Karpas-422 (cell line): ENCODE data around the gene ABCG4. TPM values are rescaled to one million over a fixed set of nuclear protein-coding genes. Genes with fewer than 3 reads are reported as not detected.
A peak's percentile ranks its signal among the peaks of the same experiment; 100 is the strongest.
"Not testable (repeated sequence)": the region's sequence is repeated elsewhere in the genome, so short reads cannot be mapped to it uniquely, and the experiment has no call there.

Source experiments
- DNase-seq: peaks from one replicate; pipeline ENCODE4 v3.0.0-alpha.2; 2015
- H2AFZ ChIP-seq: fragments of 200-600 bp; sonication (generic); 2 replicates; pipeline ENCODE4 v1.6.1; 2014; ENCODE audit warnings: antibody characterized with exemption, low read length, mixed read lengths
- H3K27ac ChIP-seq: fragments of 200-600 bp; sonication (generic); 2 replicates; pipeline ENCODE4 v1.5.1; 2014; ENCODE audit warnings: mild to moderate bottlenecking, low read length, moderate library complexity
- H3K27me3 ChIP-seq: fragments of 200-600 bp; sonication (generic); 2 replicates; pipeline ENCODE4 v1.6.1; 2014; ENCODE audit warnings: low read length, mixed read lengths
- H3K36me3 ChIP-seq: fragments of 200-600 bp; sonication (generic); 2 replicates; pipeline ENCODE4 v1.6.1; 2014; ENCODE audit warnings: low read length, mixed read lengths; ENCODE audit not compliant: insufficient read depth
- H3K4me1 ChIP-seq: fragments of 200-600 bp; sonication (generic); 2 replicates; pipeline ENCODE4 v1.6.1; 2014; ENCODE audit warnings: mild to moderate bottlenecking, low read length, mixed read lengths
- H3K4me2 ChIP-seq: fragments of 200-600 bp; sonication (generic); 2 replicates; pipeline ENCODE4 v1.6.1; 2014; ENCODE audit warnings: low read length, low read depth, mild to moderate bottlenecking; ENCODE audit not compliant: poor library complexity, severe bottlenecking
- H3K4me3 ChIP-seq: fragments of 200-600 bp; sonication (generic); 2 replicates; pipeline ENCODE4 v1.5.1; 2014; ENCODE audit warnings: mild to moderate bottlenecking, antibody characterized with exemption, low read length, mixed read lengths
- H3K79me2 ChIP-seq: fragments of 200-600 bp; sonication (generic); 2 replicates; pipeline ENCODE4 v1.6.1; 2014; ENCODE audit warnings: mild to moderate bottlenecking, low read length, mixed read lengths
- H3K9ac ChIP-seq: fragments of 200-600 bp; sonication (generic); 2 replicates; pipeline ENCODE4 v1.6.0; 2014; ENCODE audit warnings: low read length
- H3K9me2 ChIP-seq: fragments of 200-600 bp; sonication (generic), shearing (Covaris generic); replicated peaks from 2 replicates; pipeline ENCODE4 v1.6.0; 2014; ENCODE audit warnings: mild to moderate bottlenecking, low read length, moderate library complexity; ENCODE audit not compliant: insufficient read depth
- H3K9me3 ChIP-seq: fragments of 300-700, 200-600 bp; sonication (generic); 2 replicates; pipeline ENCODE4 v1.6.1; 2014; ENCODE audit warnings: low read length, mixed read lengths
- H4K20me1 ChIP-seq: fragments of 200-600 bp; sonication (generic); 2 replicates; pipeline ENCODE4 v1.6.1; 2014; ENCODE audit warnings: mild to moderate bottlenecking, antibody characterized with exemption, low read length, low read depth; ENCODE audit not compliant: insufficient read depth
- total RNA-seq: library from RNA; depleted of rRNA; stranded (reverse); fragments of >200 nt; shearing (Covaris generic); gene quantifications from 2 replicates; pipeline ENCODE4 v1.2.3, GENCODE V29; 2014; ENCODE audit warnings: low replicate concordance

Gene ABCG4
- total RNA-seq, 1 experiment from 2014 or later: not detected

GRCh38 chr11:119166368-119167076, 17.7 kb downstream of the ABCG4 start:
- H3K4me1 ChIP-seq: peaks cover 3% of the 10 kb centered on the region
- no peak overlapping the region for H3K9ac ChIP-seq
- no peaks in the 10 kb centered on the region for H4K20me1 ChIP-seq
- H3K27me3 ChIP-seq: no peaks in the 10 kb centered on the region
- no peak overlapping the region for H3K27ac ChIP-seq
- H3K9me3 ChIP-seq: no peaks in the 10 kb centered on the region
- H3K4me2 ChIP-seq: no peak overlapping the region
- H3K9me2 ChIP-seq: no peaks in the 10 kb centered on the region
- no peaks in the 10 kb centered on the region for H3K36me3 ChIP-seq
- H3K4me3 ChIP-seq: no peak overlapping the region
- no peaks in the 10 kb centered on the region for H3K79me2 ChIP-seq
- no peak for DNase-seq
- no peak overlapping the region for H2AFZ ChIP-seq

GRCh38 chr11:119167077-119167458, 18.2 kb downstream of the ABCG4 start:
- not testable (repeated sequence) for H3K79me2 ChIP-seq, H2AFZ ChIP-seq, H3K36me3 ChIP-seq, H3K27me3 ChIP-seq, H3K9me2 ChIP-seq, H3K4me2 ChIP-seq, H3K9ac ChIP-seq, H3K4me1 ChIP-seq, H4K20me1 ChIP-seq, H3K4me3 ChIP-seq, H3K9me3 ChIP-seq, DNase-seq, H3K27ac ChIP-seq

- Histone ChIP-seq H3K9me3 (no peaks in the 10 kb centered on the region), H3K36me3 (no peaks in the 10 kb centered on the region), H3K9me2 (no peaks in the 10 kb centered on the region), H4K20me1 (no peaks in the 10 kb centered on the region), H3K4me2 (no peak overlapping the region), H3K4me3 (no peak overlapping the region; the same call in 1 of the 2 replicates), H3K4me1 (peaks cover 3% of the 10 kb centered on the region), H3K79me2 (no peaks in the 10 kb centered on the region), H3K9ac (no peak overlapping the region), H3K27me3 (no peaks in the 10 kb centered on the region), H3K27ac (no peak overlapping the region), H2AFZ (no peak overlapping the region)
- DNase-seq: no peak
Observed at GRCh38 chr11:119167933-119168332, 19.1 kb downstream of the ABCG4 start.

- no peak within 1 kb of the TSS for H3K27ac ChIP-seq
- no peaks in the 10 kb centered on the region for H4K20me1 ChIP-seq
- peaks cover 3% of the 10 kb centered on the region for H3K4me1 ChIP-seq
- H3K36me3 ChIP-seq: no peaks in the 10 kb centered on the region
- peak within 1 kb of the TSS; percentile 79 for H3K9ac ChIP-seq
- H3K9me2 ChIP-seq: no peaks in the 10 kb centered on the region
- H3K4me2 ChIP-seq: peak within 1 kb of the TSS; percentile 73
- no peaks in the 10 kb centered on the region for H3K79me2 ChIP-seq
- H2AFZ ChIP-seq: peak within 1 kb of the TSS; percentile 78; the same call in 1 of the 2 replicates
- no peaks in the 10 kb centered on the region for H3K9me3 ChIP-seq
- no peaks in the 10 kb centered on the region for H3K27me3 ChIP-seq
- DNase-seq: peak; percentile 88
- peak within 1 kb of the TSS; percentile 74 for H3K4me3 ChIP-seq
Observed at GRCh38 chr11:119168471-119169281, 19.8 kb downstream of the ABCG4 start, which contains the start of gene NLRX1. TSS of gene NLRX1 (plus strand) at chr11:119168725. CDS start at chr11:119171404, 2,679 bp downstream.

GRCh38 chr11:119169282-119169719, 20.4 kb downstream of the ABCG4 start:
- peak overlapping the region; percentile 79 for H3K9ac ChIP-seq
- DNase-seq: no peak

GRCh38 chr11:119172513-119172912, 23.7 kb downstream of the ABCG4 start:
- H2AFZ ChIP-seq: no peak overlapping the region
- no peaks in the 10 kb centered on the region for H3K9me3 ChIP-seq
- no peaks in the 10 kb centered on the region for H3K79me2 ChIP-seq
- no peak overlapping the region for H3K27ac ChIP-seq
- H3K36me3 ChIP-seq: no peaks in the 10 kb centered on the region
- no peak for DNase-seq
- H4K20me1 ChIP-seq: no peaks in the 10 kb centered on the region
- no peak overlapping the region for H3K4me3 ChIP-seq
- H3K4me2 ChIP-seq: no peak overlapping the region
- peaks cover 3% of the 10 kb centered on the region for H3K4me1 ChIP-seq
- H3K9ac ChIP-seq: no peak overlapping the region
- no peaks in the 10 kb centered on the region for H3K27me3 ChIP-seq
- H3K9me2 ChIP-seq: no peaks in the 10 kb centered on the region

More at GRCh38 chr11:119169282-119169719, 20.4 kb downstream of the ABCG4 start:
- no peaks in the 10 kb centered on the region for H4K20me1 ChIP-seq
- H3K27me3 ChIP-seq: no peaks in the 10 kb centered on the region
- no peaks in the 10 kb centered on the region for H3K36me3 ChIP-seq
- no peak overlapping the region for H3K27ac ChIP-seq
- H2AFZ ChIP-seq: peak overlapping the region; percentile 78; the same call in 1 of the 2 replicates
- H3K4me3 ChIP-seq: peak overlapping the region; percentile 74
- peak overlapping the region; percentile 73 for H3K4me2 ChIP-seq
- H3K4me1 ChIP-seq: peaks cover 3% of the 10 kb centered on the region
- H3K9me3 ChIP-seq: no peaks in the 10 kb centered on the region
- no peaks in the 10 kb centered on the region for H3K79me2 ChIP-seq
- no peaks in the 10 kb centered on the region for H3K9me2 ChIP-seq

GRCh38 chr11:119173453-119173852, 24.6 kb downstream of the ABCG4 start:
- no peaks in the 10 kb centered on the region for H3K36me3 ChIP-seq
- H3K4me1 ChIP-seq: peaks cover 3% of the 10 kb centered on the region
- no peaks in the 10 kb centered on the region for H3K9me3 ChIP-seq
- H3K27me3 ChIP-seq: no peaks in the 10 kb centered on the region
- no peak overlapping the region for H3K4me3 ChIP-seq
- H2AFZ ChIP-seq: no peak overlapping the region
- H4K20me1 ChIP-seq: no peaks in the 10 kb centered on the region
- DNase-seq: no peak
- no peak overlapping the region for H3K4me2 ChIP-seq
- no peaks in the 10 kb centered on the region for H3K79me2 ChIP-seq
- H3K9ac ChIP-seq: no peak overlapping the region
- no peak overlapping the region for H3K27ac ChIP-seq
- no peaks in the 10 kb centered on the region for H3K9me2 ChIP-seq

GRCh38 chr11:119175493-119176077, 26.7 kb downstream of the ABCG4 start:
- Histone ChIP-seq H3K4me1 (no peaks in the 10 kb centered on the region), H3K36me3 (no peaks in the 10 kb centered on the region), H3K27ac (no peak overlapping the region), H3K27me3 (no peaks in the 10 kb centered on the region), H3K9me2 (no peaks in the 10 kb centered on the region), H3K4me2 (no peak overlapping the region), H3K4me3 (no peak overlapping the region), H3K9ac (no peak overlapping the region), H4K20me1 (no peaks in the 10 kb centered on the region), H3K9me3 (no peaks in the 10 kb centered on the region), H3K79me2 (no peaks in the 10 kb centered on the region), H2AFZ (no peak overlapping the region)
- DNase-seq: no peak
